Astrocyte of the cerebellum (primary cell): ENCODE data around the gene DCAF12.

Experiments used
- DNase-seq: peaks from one replicate; pipeline ENCODE4 v3.0.0-alpha.2; 2011; ENCODE audit warnings: low read depth
- H3K4me3 ChIP-seq: 2 replicates; pipeline ENCODE4 v1.5.1; 2011; ENCODE audit warnings: mild to moderate bottlenecking, low read depth, low read length, moderate library complexity
- CTCF ChIP-seq: IDR thresholded peaks from 2 replicates; pipeline ENCODE4 v1.5.1; 2012; ENCODE audit warnings: low read length, low read depth, moderate library complexity, mild to moderate bottlenecking; ENCODE audit errors: missing control alignments
- in situ Hi-C: cut with HindIII; loops from 2 replicates; pipeline ENCODE4 v1.10.0; 2017; ENCODE audit warnings: low sequenced_read_pairs

DCAF12 gene

GRCh38 chr9:34126207-34127034 is at the start of gene DCAF12:
Gene DCAF12 (minus strand): TSS chr9:34126698. CDS start chr9:34126431, 267 bp downstream.
- in situ Hi-C loops, result no loop called here
- TF ChIP-seq CTCF, result no peak
- peak; percentile 77 for DNase-seq
- peak within 1 kb of the TSS; percentile 99 for H3K4me3 ChIP-seq

DNA sequence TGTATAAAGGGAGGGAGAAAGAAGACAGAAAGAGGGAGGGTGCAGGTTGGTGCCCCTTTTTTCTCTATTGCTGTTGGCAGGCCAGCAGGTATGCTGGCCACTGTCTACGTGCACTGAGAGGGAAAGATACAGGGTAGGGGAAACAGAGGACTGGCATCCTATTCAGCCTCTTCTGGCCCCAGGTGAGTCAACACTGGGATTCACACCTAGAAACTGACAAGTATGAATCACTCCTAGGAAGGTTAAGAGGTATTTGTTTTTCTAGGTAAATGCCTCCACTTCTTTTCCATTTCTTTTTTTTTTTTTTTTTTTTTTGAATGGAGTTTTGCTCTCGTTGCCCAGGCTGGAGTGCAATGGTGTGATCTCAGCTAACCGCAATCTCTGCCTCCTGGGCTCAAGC is 49.6 kb upstream of the DCAF12 start:
- DNase-seq, result no peak
- in situ Hi-C loops, result no loop called here
- H3K4me3 ChIP-seq, result no peak overlapping the region
- TF ChIP-seq CTCF, result no peak

DNA sequence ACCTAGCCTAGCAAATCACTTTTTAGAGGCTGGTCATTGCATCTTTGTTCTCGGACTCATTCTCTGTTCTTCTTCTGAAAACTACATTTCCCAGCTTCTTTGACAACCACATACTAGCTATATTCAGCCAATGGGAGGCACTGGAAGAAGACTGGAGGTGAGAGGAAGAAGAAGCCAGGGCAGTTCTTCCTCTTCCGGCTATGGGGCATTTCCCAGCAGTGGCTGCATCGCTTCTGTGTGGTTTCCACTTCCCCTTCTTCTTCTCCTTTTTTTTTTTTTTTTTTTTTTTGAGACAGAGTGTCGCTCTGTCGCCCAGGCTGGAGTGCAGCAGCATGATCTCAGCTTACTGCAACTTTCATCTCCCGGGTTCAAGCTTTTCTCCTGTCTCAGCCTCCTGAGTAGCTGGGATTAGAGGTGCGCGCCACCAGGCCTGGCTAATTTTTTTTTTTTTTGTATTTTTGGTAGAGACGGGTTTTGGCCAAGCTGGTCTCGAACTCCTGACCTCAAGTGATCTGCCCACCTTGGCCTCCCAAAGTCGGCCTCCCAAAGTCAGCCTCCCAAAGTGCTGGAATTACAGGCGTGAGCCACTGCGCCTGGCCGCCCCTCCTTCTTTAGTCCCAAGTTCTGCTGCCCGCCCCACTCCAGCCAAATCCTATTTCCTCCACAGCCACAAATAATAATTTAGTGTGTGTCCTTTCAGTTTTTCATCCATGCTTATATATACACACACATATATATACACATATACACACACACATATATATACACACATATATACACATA is 45.4 kb upstream of the DCAF12 start:
- TF ChIP-seq CTCF, result no peak
- in situ Hi-C loops, result no loop called here
- no peak overlapping the region for H3K4me3 ChIP-seq
- no peak for DNase-seq

DNA sequence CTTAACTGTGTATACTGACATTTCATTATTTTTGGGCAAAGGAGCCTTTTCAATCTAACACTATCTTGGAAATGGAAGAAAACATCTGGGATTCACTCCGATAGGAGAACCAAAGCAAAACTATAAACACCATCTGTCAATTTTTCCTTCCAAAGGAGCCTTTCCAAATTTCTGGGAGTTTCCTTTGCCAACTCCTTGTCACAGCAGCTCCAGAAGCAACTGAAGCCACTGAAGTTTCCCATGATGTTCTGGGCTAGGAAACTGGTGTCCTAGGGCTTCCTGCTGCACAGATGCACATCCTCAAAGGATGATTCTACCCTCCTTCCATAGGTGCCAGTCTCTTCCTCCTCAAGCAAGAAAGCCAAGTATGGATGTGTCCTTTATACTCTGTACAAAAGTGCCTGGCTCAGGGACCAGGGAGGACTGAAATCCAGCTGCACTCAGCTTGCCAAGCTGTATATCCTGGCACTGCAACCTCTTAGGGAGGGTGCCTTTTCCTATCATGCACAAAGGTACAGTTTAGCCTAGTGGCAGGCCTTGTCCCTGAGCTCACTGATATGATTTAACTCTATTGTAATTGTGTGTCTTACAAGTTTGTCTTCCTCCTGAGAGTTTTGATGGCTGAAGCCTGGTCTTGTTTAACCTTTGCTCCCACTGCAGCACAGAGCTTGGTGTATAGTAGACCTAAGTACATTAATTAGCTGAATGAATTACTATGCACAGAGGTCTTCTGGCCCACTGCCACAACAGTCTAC is 43.9 kb upstream of the DCAF12 start:
- no peak for TF ChIP-seq CTCF
- DNase-seq, result no peak
- no peak overlapping the region for H3K4me3 ChIP-seq
- in situ Hi-C loops, result no loop called here

- TF ChIP-seq CTCF, result no peak
- in situ Hi-C loops, result no loop called here
- no peak for DNase-seq
- no peak overlapping the region for H3K4me3 ChIP-seq
Observed at GRCh38 chr9:34169125-34169524, 42.6 kb upstream of the DCAF12 start.

DNA sequence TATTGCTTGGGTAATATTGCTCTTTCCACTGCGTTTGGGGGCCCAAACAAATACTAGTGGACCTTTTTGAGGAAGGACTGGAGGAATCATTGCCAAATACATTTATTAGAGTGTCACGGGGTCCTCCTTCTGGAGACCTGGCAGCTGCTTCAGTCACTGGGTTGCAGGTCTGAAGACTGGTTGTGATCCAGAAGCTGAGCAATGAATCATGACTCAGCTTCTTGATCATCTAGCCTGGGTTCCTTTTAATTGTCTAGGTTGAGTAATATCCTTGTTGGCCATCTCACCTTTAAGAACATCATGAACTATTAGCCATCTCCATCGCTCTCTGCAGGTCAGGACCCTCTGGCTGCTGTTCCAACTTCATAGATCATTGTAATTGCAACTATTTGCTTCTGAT is 36.9 kb upstream of the DCAF12 start:
- no peak for TF ChIP-seq CTCF
- H3K4me3 ChIP-seq, result no peak overlapping the region
- in situ Hi-C loops, result no loop called here
- DNase-seq, result no peak
